Umbilical cord (tissue), 2 donors: ENCODE measurements around the gene RPL39L. TPM values are rescaled to one million over a fixed set of nuclear protein-coding genes. Genes with fewer than 3 reads are reported as not detected.

ENCODE experiments used
- DNase-seq: peaks from one replicate; pipeline ENCODE4 v3.0.0-alpha.2; 2015; ENCODE audit warnings: low spot score
- total RNA-seq: library from RNA; depleted of rRNA; stranded (reverse); fragments of >200 nt; gene quantifications from one replicate; pipeline ENCODE4 v1.2.3, GENCODE V29; 2014; ENCODE audit warnings: low replicate concordance; ENCODE audit not compliant: insufficient read depth

The RPL39L gene
- total RNA-seq, 1 donor from 2014 or later = 6.3 TPM

GRCh38 chr3:187098923-187099512 lies 40.3 kb downstream of the RPL39L start:
- DNase-seq = no peak

GRCh38 chr3:187093320-187093719 lies 46.0 kb downstream of the RPL39L start:
- no peak for DNase-seq

- DNase-seq = no peak
These were observed 50.6 kb downstream of the RPL39L start for GRCh38 chr3:187088701-187089100.

- no peak for DNase-seq
These were observed 52.5 kb downstream of the RPL39L start for GRCh38 chr3:187086831-187087230.

GRCh38 chr3:187085933-187086332 lies 53.4 kb downstream of the RPL39L start:
- DNase-seq = no peak

- DNase-seq = peak; percentile 27
These were observed 54.2 kb downstream of the RPL39L start for GRCh38 chr3:187085021-187085666.

GRCh38 chr3:187084580-187084979 lies 54.7 kb downstream of the RPL39L start:
- no peak for DNase-seq

GRCh38 chr3:187084126-187084525 lies 55.2 kb downstream of the RPL39L start:
- peak; percentile 87 for DNase-seq

- DNase-seq = peak; percentile 32
These were observed 56.4 kb downstream of the RPL39L start for GRCh38 chr3:187082758-187083375.

GRCh38 chr3:187080799-187081450 lies 58.4 kb downstream of the RPL39L start:
- no peak for DNase-seq

- no peak for DNase-seq
These were observed 59.9 kb downstream of the RPL39L start for GRCh38 chr3:187079090-187080022.

- DNase-seq = no peak
These were observed 61.8 kb downstream of the RPL39L start for GRCh38 chr3:187077537-187077936.

GRCh38 chr3:187077085-187077484 lies 62.2 kb downstream of the RPL39L start:
- no peak for DNase-seq

GRCh38 chr3:187076297-187076696 lies 63.0 kb downstream of the RPL39L start:
- DNase-seq = no peak

GRCh38 chr3:187074846-187075245 lies 64.5 kb downstream of the RPL39L start:
- DNase-seq = no peak

GRCh38 chr3:187073581-187074098 lies 65.7 kb downstream of the RPL39L start:
- no peak for DNase-seq

GRCh38 chr3:187072511-187072910 lies 66.8 kb downstream of the RPL39L start:
- DNase-seq = no peak

- no peak for DNase-seq
These were observed 67.2 kb downstream of the RPL39L start for GRCh38 chr3:187072102-187072501.
